Activated naive CD4-positive, alpha-beta T cell treated with anti-CD3 and anti-CD28 coated beads, Interleukin-2, amount 10 ng/mL, durations not matched to agents 7 days and 5 days (primary cell): ENCODE results near the gene ARFGAP1.

Experiments
- CTCF ChIA-PET: fragments of 350-600 bp; sonication (Branson Sonifier 250); formaldehyde crosslinking; loops from one replicate; lab custom pipeline; 2021; ENCODE audit warnings: antibody characterized with exemption; lab: Charles Lee
- DNase-seq: peaks from one replicate; pipeline ENCODE4 v3.0.0-alpha.2; 2020
- H3K27ac Mint-ChIP-seq: one replicate; pipeline ENCODE4 v1.8.0; 2021; ENCODE audit warnings: mild to moderate bottlenecking, moderate library complexity, mixed read lengths
- H3K27me3 Mint-ChIP-seq: one replicate; pipeline ENCODE4 v1.8.0; 2021; ENCODE audit warnings: mild to moderate bottlenecking, mixed read lengths
- H3K36me3 Mint-ChIP-seq: one replicate; pipeline ENCODE4 v1.8.0; 2021; ENCODE audit warnings: mixed read lengths
- H3K4me1 Mint-ChIP-seq: one replicate; pipeline ENCODE4 v1.8.0; 2021; ENCODE audit warnings: mixed read lengths
- H3K4me3 Mint-ChIP-seq: one replicate; pipeline ENCODE4 v1.8.0; 2021; ENCODE audit warnings: mild to moderate bottlenecking, moderate library complexity, mixed read lengths
- H3K9me3 Mint-ChIP-seq: one replicate; pipeline ENCODE4 v1.8.0; 2021; ENCODE audit warnings: mixed read lengths

ARFGAP1 gene

GRCh38 chr20:63234693-63235398 lies 37.8 kb upstream of the ARFGAP1 start:
- Mint-ChIP-seq H3K36me3 (no peaks in the 10 kb centered on the region), H3K27ac (no peak overlapping the region), H3K4me3 (no peak overlapping the region), H3K4me1 (no peaks in the 10 kb centered on the region), H3K9me3 (no peaks in the 10 kb centered on the region), H3K27me3 (peaks cover 58% of the 10 kb centered on the region)
- CTCF ChIA-PET = interaction anchor here (0.9 to 5.6 kb wide), 2 partner anchors 11 kb away, joined by 5 to 42 read pairs; no protein-coding TSS in a partner anchor
- DNase-seq = peak; percentile 39

DNA sequence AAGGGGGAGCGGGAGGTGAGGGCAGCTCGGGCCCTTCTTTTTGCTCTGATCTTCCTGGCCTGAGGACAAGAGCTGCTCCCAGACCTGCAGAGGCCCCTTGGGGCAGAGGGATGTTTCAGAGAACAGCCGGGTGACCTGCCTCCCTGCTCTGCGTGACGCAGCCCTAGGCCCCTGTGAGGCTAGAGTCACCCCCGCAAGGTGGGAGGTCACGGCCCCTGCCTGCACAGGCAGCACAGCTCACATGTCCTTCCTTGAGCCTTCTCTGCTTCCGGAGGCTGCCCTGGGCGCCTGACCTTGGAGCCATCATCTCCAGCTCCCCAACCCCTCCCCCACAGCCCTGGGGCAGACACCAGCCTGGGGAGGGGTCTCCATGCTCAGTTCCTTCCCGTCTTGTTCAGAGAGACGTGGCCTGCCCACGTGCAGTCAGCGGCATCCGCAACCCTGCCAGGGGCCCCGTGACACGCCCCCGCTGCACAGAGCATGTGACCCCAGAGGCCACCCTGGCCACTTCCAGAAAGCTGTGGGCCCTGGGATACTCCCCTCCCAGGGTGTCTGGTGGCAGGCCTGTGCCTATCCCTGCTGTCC lies 37.1 kb upstream of the ARFGAP1 start, which contains the start of gene BIRC7:
Gene BIRC7 (plus strand): TSS at position 507 of the 585 bp plus-strand sequence. CDS start 192 bp downstream, outside the sequence.
- Mint-ChIP-seq H3K36me3 (no peaks in the 10 kb centered on the region), H3K27me3 (peaks cover 52% of the 10 kb centered on the region), H3K4me3 (no peak within 1 kb of the TSS), H3K9me3 (no peaks in the 10 kb centered on the region), H3K4me1 (no peaks in the 10 kb centered on the region), H3K27ac (no peak within 1 kb of the TSS)
- CTCF ChIA-PET = interaction anchor here (1.1 to 5.6 kb wide), 2 partner anchors 9 to 12 kb away, joined by 3 to 42 read pairs; no protein-coding TSS in a partner anchor
- DNase-seq = no peak

DNA sequence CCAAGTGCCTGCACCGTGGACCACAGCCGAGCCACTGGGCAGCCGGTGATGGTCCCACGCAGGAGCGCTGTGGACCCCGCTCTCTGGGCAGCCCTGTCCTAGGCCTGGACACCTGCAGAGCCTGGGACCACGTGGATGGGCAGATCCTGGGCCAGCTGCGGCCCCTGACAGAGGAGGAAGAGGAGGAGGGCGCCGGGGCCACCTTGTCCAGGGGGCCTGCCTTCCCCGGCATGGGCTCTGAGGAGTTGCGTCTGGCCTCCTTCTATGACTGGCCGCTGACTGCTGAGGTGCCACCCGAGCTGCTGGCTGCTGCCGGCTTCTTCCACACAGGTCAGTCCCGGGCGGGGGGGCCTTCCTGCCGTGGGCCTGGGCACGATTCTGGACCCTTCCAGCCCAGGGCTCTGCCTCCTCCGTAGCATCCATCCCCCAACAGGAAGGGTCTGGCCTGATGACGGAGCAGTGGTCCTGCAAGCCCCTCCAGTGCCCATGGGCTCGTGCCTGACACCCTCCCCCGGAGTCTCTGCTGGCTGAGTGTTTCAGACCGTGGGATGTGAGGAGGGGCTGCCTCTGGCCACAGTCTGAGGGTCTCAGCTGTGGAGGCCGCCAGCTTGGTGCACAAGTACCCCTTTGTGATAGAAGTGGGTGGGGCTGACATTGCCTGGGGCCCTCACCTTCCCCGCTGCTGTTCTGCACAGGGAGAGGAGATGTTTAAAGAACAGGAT lies 36.3 kb upstream of the ARFGAP1 start:
- H3K36me3 Mint-ChIP-seq = no peaks in the 10 kb centered on the region
- no peaks in the 10 kb centered on the region for H3K4me1 Mint-ChIP-seq
- no peaks in the 10 kb centered on the region for H3K9me3 Mint-ChIP-seq
- H3K27ac Mint-ChIP-seq = no peak overlapping the region
- CTCF ChIA-PET = interaction anchor here (1.1 to 5.6 kb wide), 2 partner anchors 10 to 12 kb away, joined by 3 to 42 read pairs; no protein-coding TSS in a partner anchor
- no peak for DNase-seq
- H3K27me3 Mint-ChIP-seq = peaks cover 44% of the 10 kb centered on the region
- H3K4me3 Mint-ChIP-seq = no peak overlapping the region

- H3K27me3 Mint-ChIP-seq = peaks cover 30% of the 10 kb centered on the region
- CTCF ChIA-PET = interaction anchor here (5.6 kb wide), 1 partner anchor 14 kb away, joined by 42 read pairs; no protein-coding TSS in a partner anchor
- no peaks in the 10 kb centered on the region for H3K4me1 Mint-ChIP-seq
- no peaks in the 10 kb centered on the region for H3K9me3 Mint-ChIP-seq
- no peak overlapping the region for H3K27ac Mint-ChIP-seq
- H3K4me3 Mint-ChIP-seq = no peak overlapping the region
- DNase-seq = no peak
- H3K36me3 Mint-ChIP-seq = no peaks in the 10 kb centered on the region
Observed at GRCh38 chr20:63238031-63238430, 34.6 kb upstream of the ARFGAP1 start.

DNA sequence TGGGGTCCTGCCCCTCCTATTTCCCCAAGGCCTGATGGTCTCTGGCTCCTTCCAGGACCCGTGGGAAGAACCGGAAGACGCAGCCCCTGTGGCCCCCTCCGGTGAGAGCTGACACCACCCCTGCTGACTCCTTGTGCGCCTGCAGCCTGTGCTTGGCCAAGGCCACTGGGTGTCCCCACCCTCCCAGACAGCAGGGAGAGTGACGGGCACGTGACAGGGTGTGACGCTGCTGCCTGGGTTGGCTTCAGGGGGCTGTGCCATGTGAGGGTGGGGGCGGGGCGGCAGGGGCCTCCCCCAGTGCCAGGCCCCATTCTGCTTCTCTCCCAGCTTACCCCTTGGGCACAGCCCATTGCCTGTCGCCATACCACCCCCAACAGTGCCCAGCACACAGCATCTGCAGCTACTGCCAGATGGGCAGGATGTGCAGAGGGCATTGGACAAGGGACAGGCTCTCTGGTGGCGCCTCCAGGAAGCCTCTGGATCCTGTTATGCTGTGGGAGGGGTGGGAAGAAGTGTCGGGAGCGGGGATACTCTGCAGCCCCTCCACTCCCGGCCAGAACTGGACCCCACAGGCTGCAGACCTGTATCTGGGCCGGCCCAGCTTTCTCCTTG lies 34.0 kb upstream of the ARFGAP1 start:
- CTCF ChIA-PET = no interaction called here
- Mint-ChIP-seq H3K36me3 (no peaks in the 10 kb centered on the region), H3K4me1 (no peaks in the 10 kb centered on the region), H3K27ac (no peak overlapping the region), H3K4me3 (no peak overlapping the region), H3K27me3 (peaks cover 25% of the 10 kb centered on the region), H3K9me3 (no peaks in the 10 kb centered on the region)
- no peak for DNase-seq

DNA sequence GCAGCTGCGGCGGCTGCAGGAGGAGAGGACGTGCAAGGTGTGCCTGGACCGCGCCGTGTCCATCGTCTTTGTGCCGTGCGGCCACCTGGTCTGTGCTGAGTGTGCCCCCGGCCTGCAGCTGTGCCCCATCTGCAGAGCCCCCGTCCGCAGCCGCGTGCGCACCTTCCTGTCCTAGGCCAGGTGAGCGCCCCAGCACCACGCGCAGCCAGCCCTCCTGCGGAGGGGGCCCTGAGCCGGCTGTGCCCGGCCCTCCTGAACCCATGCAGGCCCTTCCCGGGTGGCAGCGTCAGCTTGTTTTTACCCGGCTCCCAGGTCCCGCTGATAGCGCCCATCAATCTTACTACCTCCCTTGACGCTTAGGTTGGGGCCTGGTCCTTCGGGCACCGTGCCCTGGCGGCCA lies 33.2 kb upstream of the ARFGAP1 start:
- H3K27me3 Mint-ChIP-seq = peaks cover 20% of the 10 kb centered on the region

GRCh38 chr20:63240004-63240403 lies 32.6 kb upstream of the ARFGAP1 start:
- H3K9me3 Mint-ChIP-seq = no peaks in the 10 kb centered on the region
- CTCF ChIA-PET = interaction anchor here (0.8 kb wide), 1 partner anchor 22 kb away, joined by 3 read pairs; no protein-coding TSS in a partner anchor
- H3K4me3 Mint-ChIP-seq = no peak overlapping the region
- no peak for DNase-seq
- H3K27ac Mint-ChIP-seq = no peak overlapping the region
- H3K36me3 Mint-ChIP-seq = no peaks in the 10 kb centered on the region
- peaks cover 20% of the 10 kb centered on the region for H3K27me3 Mint-ChIP-seq
- H3K4me1 Mint-ChIP-seq = no peaks in the 10 kb centered on the region

More for the DNA sequence above, 33.2 kb upstream of the ARFGAP1 start:
- no peaks in the 10 kb centered on the region for H3K4me1 Mint-ChIP-seq
- H3K9me3 Mint-ChIP-seq = no peaks in the 10 kb centered on the region
- H3K4me3 Mint-ChIP-seq = no peak overlapping the region
- no peak overlapping the region for H3K27ac Mint-ChIP-seq
- no peaks in the 10 kb centered on the region for H3K36me3 Mint-ChIP-seq
- no peak for DNase-seq
- CTCF ChIA-PET = no interaction called here

DNA sequence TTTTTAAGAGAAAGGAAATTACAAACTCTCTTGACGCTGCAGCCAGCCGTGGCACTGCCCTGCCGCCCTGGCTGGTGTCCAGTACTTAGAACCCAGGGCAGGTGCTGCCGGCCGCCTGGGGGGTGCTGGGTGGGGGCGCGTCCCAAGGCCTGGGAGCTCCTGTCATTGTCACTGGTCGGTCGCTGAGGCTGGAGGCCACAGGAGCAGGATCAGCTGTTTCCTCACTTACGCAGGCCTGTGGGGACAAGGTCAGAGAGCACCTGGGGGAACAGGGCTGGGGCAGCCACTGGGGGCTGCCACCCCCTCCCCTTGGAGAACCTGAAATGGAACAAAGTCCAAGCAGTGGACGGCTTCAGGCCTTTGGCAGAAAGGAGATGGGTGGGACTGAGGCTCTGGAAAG lies 31.3 kb upstream of the ARFGAP1 start:
- DNase-seq = no peak
- Mint-ChIP-seq H3K27ac (no peak overlapping the region), H3K4me1 (no peaks in the 10 kb centered on the region), H3K9me3 (no peaks in the 10 kb centered on the region), H3K4me3 (no peak overlapping the region), H3K27me3 (peaks cover 25% of the 10 kb centered on the region), H3K36me3 (no peaks in the 10 kb centered on the region)
- CTCF ChIA-PET = no interaction called here

DNA sequence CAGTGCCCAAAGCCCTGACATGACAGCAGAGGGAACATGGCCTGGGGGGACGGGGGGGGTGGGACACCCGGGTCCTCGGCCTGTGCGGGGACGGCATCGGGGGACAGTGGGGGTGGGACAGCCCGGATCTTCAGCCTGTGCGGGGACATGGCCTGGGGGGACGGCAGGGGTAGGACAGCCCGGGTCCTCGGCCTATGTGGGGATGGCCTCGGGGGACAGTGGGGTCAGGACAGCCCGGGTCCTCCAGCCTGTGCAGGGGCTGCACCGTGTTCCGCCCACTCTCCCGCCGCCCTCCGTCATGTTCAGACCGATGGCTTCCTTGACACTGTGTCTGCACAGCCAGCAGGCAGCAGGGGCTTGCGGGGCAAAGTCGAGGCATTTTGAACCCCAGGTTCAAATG lies 29.9 kb upstream of the ARFGAP1 start:
- H3K27ac Mint-ChIP-seq = no peak overlapping the region
- no peaks in the 10 kb centered on the region for H3K9me3 Mint-ChIP-seq
- H3K36me3 Mint-ChIP-seq = no peaks in the 10 kb centered on the region
- DNase-seq = no peak
- H3K27me3 Mint-ChIP-seq = peaks cover 39% of the 10 kb centered on the region
- CTCF ChIA-PET = no interaction called here
- H3K4me3 Mint-ChIP-seq = no peak overlapping the region
- no peaks in the 10 kb centered on the region for H3K4me1 Mint-ChIP-seq

GRCh38 chr20:63243604-63244247 lies 28.9 kb upstream of the ARFGAP1 start:
- no peak for DNase-seq
- Mint-ChIP-seq H3K4me3 (no peak overlapping the region), H3K36me3 (no peaks in the 10 kb centered on the region), H3K27ac (no peak overlapping the region), H3K27me3 (peaks cover 49% of the 10 kb centered on the region), H3K4me1 (no peaks in the 10 kb centered on the region), H3K9me3 (no peaks in the 10 kb centered on the region)
- CTCF ChIA-PET = no interaction called here

DNA sequence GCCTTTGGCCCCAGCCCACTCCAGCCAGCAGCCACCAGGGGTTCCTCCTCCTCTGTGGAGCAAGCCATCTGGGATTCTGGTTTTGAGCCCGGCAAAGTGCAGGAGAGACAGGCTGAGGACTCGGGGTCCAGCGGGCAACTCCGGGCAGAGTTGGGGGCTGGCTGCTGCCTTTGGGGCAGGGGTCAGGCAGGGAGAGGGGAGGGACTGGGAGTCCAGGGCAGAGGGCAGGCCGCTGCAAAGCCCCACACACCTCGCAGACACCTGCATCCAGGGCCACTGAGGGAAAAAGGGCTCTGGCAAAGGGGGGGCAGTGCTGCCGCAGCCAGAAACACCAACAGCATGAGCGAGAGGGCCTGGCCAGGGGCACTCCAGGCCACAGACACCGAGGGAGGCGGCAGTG lies 28.1 kb upstream of the ARFGAP1 start:
- H3K4me3 Mint-ChIP-seq = no peak overlapping the region
- no peaks in the 10 kb centered on the region for H3K4me1 Mint-ChIP-seq
- H3K36me3 Mint-ChIP-seq = no peaks in the 10 kb centered on the region
- no peaks in the 10 kb centered on the region for H3K9me3 Mint-ChIP-seq
- peaks cover 56% of the 10 kb centered on the region for H3K27me3 Mint-ChIP-seq
- CTCF ChIA-PET = no interaction called here
- DNase-seq = no peak
- no peak overlapping the region for H3K27ac Mint-ChIP-seq

- Mint-ChIP-seq H3K9me3 (no peaks in the 10 kb centered on the region), H3K27ac (no peak overlapping the region), H3K27me3 (peaks cover 74% of the 10 kb centered on the region), H3K4me3 (no peak overlapping the region), H3K4me1 (no peaks in the 10 kb centered on the region), H3K36me3 (no peaks in the 10 kb centered on the region)
- no peak for DNase-seq
- CTCF ChIA-PET = interaction anchor here (1.1 kb wide), 1 partner anchor 24 kb away, joined by 8 read pairs; no protein-coding TSS in a partner anchor
Observed at GRCh38 chr20:63246490-63247288, 25.9 kb upstream of the ARFGAP1 start.

DNA sequence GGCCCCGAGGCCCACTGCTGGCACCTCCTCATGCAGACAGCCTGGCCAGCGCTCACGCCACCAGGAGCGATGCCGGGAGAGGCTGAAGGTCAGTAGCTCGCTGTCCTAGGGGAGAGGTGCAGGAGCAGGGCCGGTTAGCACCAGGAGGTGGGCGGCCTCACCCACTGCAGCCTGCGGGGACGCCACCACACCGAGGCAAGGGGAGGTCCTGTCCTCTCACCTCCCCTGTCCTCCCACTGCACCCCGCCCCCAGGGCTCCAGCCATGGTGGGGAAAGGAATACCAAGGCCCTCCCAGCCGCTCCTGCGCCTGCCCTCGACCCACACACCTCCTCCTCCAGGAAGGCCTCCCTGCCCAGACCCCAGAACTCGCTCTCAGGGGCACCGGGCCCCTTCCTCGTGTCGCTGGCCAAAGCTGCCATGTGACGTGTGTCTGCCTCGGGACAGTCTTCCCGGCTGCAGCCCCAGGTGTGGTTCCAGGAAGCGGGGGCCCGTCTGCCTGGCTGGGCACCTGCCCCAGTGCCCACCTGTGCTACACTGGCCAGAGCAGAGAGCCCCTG lies 24.9 kb upstream of the ARFGAP1 start:
- DNase-seq = no peak
- H3K27ac Mint-ChIP-seq = no peak overlapping the region
- CTCF ChIA-PET = interaction anchor here (1.5 kb wide), 1 partner anchor 24 kb away, joined by 5 read pairs; no protein-coding TSS in a partner anchor
- no peaks in the 10 kb centered on the region for H3K9me3 Mint-ChIP-seq
- H3K4me3 Mint-ChIP-seq = no peak overlapping the region
- H3K27me3 Mint-ChIP-seq = peaks cover 85% of the 10 kb centered on the region
- no peaks in the 10 kb centered on the region for H3K4me1 Mint-ChIP-seq
- H3K36me3 Mint-ChIP-seq = no peaks in the 10 kb centered on the region
